NCI-H1694 (cell line): ENCODE results near the gene PHF13.
A peak's percentile ranks its signal among the peaks of the same experiment; 100 is the strongest.

Experiments used
- DNase-seq: peaks from one replicate; lab custom pipeline; 2025; lab: John Stamatoyannopoulos, UW

PHF13 gene

GRCh38 chr1:6613361-6614018 is at the start of gene PHF13:
TSS of gene PHF13 (plus strand) at chr1:6613731. CDS start at chr1:6614067, 336 bp downstream.
- peak; percentile 86 for DNase-seq

GRCh38 chr1:6569033-6569432 is 44.5 kb upstream of the PHF13 start:
- no peak for DNase-seq

GRCh38 chr1:6570100-6570499 is 43.4 kb upstream of the PHF13 start:
- no peak for DNase-seq

DNA sequence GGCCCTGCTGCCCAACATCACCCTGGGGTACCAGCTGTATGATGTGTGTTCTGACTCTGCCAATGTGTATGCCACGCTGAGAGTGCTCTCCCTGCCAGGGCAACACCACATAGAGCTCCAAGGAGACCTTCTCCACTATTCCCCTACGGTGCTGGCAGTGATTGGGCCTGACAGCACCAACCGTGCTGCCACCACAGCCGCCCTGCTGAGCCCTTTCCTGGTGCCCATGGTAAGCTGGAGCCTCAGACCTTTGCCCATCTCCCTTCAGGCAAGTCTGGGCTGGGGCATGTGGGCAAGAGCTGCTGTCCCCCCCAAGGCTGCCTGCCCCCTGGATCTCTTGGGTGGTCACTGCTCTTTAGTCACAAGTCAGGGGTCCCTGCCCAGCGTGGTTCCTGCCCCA is 42.5 kb upstream of the PHF13 start:
- no peak for DNase-seq

DNA sequence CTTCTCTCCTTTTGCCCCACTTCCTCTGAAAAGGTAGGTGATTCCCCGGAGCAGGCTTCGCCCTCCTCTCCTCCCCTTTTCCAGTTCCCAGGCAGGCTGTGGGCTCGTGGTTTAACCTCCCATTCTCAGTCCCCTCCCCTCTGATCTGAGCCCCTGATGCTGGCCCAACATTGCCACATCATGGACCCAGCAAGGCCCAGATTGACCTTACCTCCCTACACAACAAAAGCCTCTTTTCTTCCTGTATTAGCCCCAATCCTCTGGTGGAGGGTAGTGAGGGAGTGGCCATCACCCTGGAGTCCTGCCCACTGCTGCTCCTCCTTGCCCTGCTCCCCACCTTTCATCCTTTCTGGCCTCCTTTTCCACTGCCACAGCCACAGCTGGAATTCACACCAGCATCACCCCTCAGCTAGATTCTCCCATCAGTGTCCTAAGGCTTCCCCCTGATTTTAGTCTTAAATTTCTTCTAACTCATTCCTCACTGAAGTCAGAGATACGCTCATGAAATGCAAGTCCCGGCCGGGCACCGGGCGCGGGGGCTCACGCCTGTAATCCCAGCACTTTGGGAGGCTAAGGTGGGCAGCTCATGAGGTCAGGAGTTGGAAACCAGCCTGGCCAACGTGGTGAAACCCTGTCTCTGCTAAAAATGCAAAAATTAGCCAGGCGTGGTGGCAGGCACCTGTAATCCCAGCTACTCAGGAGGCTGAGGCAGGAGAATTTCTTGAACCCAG is 40.7 kb upstream of the PHF13 start:
- no peak for DNase-seq

GRCh38 chr1:6574025-6574620 is 39.4 kb upstream of the PHF13 start:
- DNase-seq: no peak

DNA sequence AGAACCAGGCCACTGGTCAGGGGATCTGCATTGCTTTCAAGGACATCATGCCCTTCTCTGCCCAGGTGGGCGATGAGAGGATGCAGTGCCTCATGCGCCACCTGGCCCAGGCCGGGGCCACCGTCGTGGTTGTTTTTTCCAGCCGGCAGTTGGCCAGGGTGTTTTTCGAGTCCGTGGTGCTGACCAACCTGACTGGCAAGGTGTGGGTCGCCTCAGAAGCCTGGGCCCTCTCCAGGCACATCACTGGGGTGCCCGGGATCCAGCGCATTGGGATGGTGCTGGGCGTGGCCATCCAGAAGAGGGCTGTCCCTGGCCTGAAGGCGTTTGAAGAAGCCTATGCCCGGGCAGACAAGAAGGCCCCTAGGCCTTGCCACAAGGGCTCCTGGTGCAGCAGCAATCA is 38.7 kb upstream of the PHF13 start:
- DNase-seq: no peak

- DNase-seq: no peak
These were observed 35.6 kb upstream of the PHF13 start for GRCh38 chr1:6577831-6578525.

DNA sequence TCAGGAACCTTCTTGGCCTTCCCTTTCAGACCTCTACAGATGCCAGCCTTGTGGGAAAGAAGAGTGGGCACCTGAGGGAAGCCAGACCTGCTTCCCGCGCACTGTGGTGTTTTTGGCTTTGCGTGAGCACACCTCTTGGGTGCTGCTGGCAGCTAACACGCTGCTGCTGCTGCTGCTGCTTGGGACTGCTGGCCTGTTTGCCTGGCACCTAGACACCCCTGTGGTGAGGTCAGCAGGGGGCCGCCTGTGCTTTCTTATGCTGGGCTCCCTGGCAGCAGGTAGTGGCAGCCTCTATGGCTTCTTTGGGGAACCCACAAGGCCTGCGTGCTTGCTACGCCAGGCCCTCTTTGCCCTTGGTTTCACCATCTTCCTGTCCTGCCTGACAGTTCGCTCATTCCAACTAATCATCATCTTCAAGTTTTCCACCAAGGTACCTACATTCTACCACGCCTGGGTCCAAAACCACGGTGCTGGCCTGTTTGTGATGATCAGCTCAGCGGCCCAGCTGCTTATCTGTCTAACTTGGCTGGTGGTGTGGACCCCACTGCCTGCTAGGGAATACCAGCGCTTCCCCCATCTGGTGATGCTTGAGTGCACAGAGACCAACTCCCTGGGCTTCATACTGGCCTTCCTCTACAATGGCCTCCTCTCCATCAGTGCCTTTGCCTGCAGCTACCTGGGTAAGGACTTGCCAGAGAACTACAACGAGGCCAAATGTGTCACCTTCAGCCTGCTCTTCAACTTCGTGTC is 34.7 kb upstream of the PHF13 start:
- no peak for DNase-seq

- peak; percentile 87 for DNase-seq
These were observed 34.0 kb upstream of the PHF13 start, which contains the start of gene ZBTB48 for GRCh38 chr1:6579374-6580118. TSS of gene ZBTB48 (plus strand) at chr1:6579994. CDS start at chr1:6580610, 616 bp downstream.

- DNase-seq: no peak
These were observed 33.4 kb upstream of the PHF13 start for GRCh38 chr1:6580119-6580592.

GRCh38 chr1:6580593-6581409 is 32.7 kb upstream of the PHF13 start:
- DNase-seq: no peak

- DNase-seq: no peak
These were observed 31.8 kb upstream of the PHF13 start for GRCh38 chr1:6581561-6582305.

DNA sequence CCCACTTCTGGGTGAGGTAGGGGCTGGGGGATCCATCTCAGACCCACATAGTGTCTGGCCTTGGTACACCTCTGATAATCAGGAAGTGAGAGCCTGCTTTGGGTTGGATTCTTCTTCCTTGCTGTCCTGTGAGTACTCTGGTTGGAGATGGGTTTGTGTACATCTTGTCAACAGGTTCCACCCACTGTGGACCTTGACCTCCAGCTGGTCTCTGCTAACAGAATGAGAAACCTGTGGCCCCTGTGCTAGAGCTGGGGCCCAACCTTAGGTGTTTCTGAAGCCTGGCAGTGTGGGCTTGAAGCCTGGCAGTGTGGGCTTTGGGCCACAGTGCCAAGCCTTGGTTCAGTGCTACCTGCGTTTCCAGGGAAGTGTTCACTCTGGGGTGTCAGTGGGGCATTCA is 31.2 kb upstream of the PHF13 start:
- no peak for DNase-seq

- no peak for DNase-seq
These were observed 29.1 kb upstream of the PHF13 start for GRCh38 chr1:6584126-6585080.

DNA sequence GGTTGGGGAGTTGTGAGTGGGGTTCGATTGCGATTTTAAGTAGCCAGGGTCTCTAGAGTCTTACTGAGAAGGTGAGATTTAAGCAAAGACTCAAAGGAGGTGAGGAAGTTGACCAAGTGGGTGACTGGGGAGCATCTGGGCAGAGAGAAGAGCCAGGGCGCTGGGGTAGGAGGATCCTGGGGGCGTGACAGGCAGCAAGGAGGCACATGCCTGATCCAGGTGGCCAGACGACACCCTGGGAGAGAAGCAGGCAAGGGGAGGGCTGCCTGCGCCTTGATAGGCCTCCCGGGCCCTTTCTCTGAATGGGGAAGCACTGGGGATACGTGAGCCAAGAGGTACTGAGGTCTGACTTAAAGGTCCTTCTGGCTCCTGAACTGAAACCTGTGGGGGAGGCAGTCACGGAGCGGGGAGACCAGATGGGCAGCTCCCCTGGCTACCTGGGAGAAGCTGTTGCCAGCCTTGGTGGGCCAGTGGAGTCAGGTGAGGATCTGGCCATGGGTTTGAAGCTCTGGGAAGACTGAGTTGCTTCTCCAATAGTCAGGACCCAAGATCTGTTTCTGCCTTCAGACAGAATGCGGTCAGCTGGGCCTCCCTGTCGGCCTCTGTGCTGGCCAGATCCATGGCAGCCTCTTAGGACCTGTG is 28.3 kb upstream of the PHF13 start:
- DNase-seq: no peak

GRCh38 chr1:6585841-6586240 is 27.7 kb upstream of the PHF13 start:
- DNase-seq: no peak

GRCh38 chr1:6586404-6586816 is 27.1 kb upstream of the PHF13 start:
- no peak for DNase-seq
